Endometrial microvascular endothelial cells (primary cell): ENCODE data around the gene DNAH7. TPM values are rescaled to one million over a fixed set of nuclear protein-coding genes. Genes with fewer than 3 reads are reported as not detected.

ENCODE experiments used
- in situ Hi-C: cut with HindIII; loops from 2 replicates; pipeline ENCODE4 v1.10.0; 2017; ENCODE audit warnings: low sequenced_read_pairs, low pct_unique_long_range_greater_than_20kb; ENCODE audit errors: inconsistent ontology term
- total RNA-seq: library from RNA; depleted of rRNA; stranded (reverse); fragments of >200 nt; gene quantifications from one replicate; pipeline ENCODE4 v1.2.3, GENCODE V29; 2015; ENCODE audit errors: inconsistent ontology term

The DNAH7 gene
- not detected for total RNA-seq

DNA sequence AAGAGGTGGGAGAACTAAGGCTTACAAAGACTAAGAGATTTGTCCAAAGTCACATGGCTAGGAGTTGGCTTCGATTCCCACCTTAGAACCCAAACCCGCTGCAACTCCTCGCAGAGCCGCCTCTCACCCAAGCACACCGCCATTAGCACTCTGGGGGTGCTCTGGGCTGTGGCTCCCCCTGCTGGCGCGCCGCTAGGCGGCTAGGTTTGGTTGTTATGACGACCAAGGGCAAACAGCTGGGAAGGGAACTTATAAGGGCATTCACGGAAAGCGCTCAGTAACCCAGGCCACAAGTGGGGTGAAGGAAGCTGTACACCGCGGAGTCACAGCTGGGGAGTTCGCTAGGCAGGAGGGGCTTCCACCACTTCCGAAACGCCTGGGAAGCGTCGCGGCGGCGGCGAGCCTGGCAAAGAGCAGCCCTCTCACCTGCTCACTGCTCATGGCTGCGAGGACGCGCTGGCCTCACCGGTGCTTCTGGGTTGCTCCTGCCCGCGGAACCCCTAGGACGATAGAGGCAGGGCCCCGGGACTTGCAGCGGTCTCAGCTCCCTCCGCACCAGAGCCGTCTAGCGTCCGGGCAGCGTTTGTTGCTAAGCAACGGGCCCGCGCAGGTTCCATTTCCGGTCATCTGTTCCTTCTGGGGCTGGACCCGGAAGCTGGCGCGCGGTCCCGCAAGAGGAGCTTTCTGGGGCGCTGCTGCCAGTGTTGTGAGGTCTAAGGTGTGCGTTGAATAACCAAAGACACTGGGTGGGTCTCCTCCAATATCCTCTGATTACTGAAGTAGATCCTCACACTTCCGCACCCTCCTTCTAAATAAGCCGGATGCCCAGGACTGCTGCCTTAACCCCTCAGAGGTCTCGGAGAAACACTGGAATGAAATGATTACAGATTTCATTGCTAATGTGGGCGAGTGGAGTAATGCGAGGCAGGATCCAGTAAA lies at the start of gene DNAH7:
DNAH7 (minus strand) TSS at position 567 of the 939 bp plus-strand sequence; CDS start at position 441, 126 bp downstream.
- in situ Hi-C loops: no loop called here

GRCh38 chr2:196117214-196117705 lies 48.6 kb upstream of the DNAH7 start:
- in situ Hi-C loops: no loop called here

GRCh38 chr2:196113061-196113974 lies 44.7 kb upstream of the DNAH7 start:
- in situ Hi-C loops: no loop called here

DNA sequence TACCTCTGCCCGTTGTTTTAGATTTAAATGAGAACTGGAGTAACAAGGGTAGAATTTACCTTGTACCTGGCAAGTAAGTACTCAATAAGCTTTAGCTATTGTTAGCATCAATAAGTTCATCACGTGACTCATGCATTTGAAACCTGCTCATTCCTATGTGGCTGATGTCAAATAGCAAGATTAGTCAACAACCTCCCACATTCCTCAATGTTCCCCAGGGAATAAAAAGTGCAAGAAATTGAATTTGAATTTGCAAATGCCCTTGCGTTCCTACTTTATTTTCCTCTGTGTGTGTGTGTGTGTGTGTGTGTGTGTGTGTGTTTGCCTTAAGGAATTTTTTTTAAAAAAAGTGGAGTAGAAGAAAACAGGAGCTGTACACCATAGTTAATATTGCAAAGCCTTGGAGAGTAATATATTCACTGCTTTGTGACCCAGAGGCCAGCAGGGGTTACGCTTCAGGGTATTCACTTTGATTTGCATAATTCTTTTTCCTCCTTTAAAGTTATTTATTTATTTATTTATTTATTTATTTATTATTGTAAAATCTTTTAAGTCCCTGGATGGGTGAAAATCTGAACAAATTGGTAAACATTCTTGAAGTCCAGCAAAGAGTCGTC lies 43.9 kb upstream of the DNAH7 start:
- in situ Hi-C loops: no loop called here

DNA sequence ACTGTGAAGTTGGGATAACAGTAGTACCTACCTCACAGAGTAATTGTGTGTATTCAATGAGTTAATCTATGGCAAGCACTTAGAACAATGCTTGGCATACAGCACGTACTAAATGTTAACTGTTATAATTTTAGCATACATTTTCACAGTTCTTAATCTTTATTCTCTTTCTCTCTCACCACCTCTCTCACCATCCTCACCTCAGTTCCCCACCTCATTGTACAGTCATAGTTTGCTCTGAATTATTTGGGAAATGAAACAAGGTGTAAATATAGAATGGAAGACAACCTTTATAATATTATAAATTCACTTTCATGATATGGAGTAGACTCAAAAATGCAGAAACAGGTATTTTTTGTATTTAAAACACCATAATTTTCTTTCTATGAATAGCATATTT lies 40.0 kb upstream of the DNAH7 start:
- in situ Hi-C loops: no loop called here

- in situ Hi-C loops: no loop called here
Measured at GRCh38 chr2:196105951-196106350, 37.3 kb upstream of the DNAH7 start.

DNA sequence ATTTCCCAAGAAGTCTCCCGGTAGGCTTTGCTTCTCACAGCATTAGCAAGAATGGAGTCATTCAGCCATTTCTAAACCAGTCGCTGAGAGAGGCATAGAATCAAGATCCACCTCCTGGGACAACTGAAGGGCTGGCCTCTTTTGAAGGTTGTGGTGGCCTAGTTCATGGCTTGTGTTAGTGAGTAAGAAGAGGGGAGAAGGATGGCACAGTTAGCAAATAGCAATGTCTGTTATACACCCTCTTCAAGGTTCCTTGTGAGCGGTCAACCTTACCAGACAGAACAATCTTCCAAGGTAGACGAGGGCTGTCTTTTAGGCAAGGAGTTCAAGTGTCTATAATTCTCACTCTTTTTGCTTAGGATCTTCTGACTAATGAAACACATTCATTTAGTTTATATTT lies 35.4 kb upstream of the DNAH7 start:
- in situ Hi-C loops: no loop called here

GRCh38 chr2:196103626-196104025 lies 35.0 kb upstream of the DNAH7 start:
- in situ Hi-C loops: no loop called here

DNA sequence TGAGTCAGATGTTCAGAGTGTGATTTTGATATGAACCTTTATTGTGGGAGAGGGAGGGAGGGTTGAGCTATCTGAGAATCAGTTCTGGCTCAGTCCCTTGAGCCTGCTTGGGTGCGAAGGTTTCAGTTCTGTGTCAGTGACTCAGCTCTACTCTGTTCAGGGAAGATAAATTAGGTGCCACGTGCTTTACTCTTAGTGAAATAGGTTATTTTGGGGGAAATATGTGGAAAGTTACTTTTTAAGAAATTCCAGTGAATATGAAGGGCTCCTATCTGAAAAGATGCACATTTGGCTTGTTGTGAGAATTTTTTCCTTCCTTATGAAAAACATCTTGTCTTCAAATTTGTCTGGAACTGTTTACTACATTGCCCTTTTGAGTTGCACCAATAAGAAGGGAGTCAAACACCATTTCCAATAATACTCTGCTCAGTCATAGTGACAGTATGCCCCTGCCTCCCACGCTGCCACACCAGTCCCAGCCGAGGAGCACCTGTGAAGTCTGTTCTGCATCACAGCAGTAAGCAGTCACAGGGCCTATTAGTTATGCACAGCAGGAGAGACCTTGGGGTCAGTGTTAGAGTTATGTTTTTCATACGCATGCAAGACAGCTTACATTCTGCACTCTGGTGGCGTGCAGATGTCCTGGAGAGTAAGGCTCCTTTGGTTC lies 32.8 kb upstream of the DNAH7 start:
- in situ Hi-C loops: no loop called here

GRCh38 chr2:196099916-196100315 lies 31.3 kb upstream of the DNAH7 start:
- in situ Hi-C loops: loop anchor here (25.0 kb wide), 1 partner anchor 687 kb away; the partner anchor contains the start of gene GTF3C3

DNA sequence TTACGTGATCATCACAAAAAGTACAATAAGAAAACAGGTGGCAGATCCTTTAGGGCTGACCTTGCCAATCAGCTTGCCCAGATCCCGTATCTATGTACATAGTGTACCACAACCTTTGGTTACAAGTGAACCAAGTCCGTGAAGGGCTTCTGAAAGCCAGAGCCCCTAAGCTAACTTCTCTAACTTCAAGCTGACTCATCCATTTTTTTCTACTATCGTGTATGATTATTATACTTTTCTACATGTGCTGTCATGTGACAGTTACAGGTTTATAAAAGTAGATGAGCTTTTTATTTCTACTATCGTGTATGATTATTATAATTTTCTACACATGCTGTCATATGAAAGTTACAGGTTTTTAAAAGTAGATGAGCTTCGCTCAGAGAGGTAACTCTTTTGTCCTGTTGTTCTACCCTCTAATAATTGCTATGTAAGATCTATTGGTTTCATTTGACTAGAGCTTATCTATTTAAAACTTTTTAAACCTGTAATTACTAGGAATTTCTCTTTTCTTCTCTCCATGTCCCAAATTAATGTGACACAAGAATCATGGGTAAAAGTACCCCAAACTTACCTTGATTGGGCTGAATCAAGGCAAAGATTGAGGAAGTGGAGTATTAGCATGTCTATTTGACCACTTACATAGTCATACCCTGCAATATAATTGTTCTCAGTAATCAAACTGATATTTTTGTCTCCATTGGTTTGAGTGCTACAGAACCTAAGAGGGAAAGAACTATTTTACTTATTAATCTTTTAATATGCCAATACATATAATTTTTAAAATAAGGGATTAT lies 29.4 kb upstream of the DNAH7 start:
- in situ Hi-C loops: loop anchor here (25.0 kb wide), 1 partner anchor 689 kb away; the partner anchor contains the start of gene GTF3C3

GRCh38 chr2:196096982-196097745 lies 28.5 kb upstream of the DNAH7 start:
- in situ Hi-C loops: loop anchor here (25.0 kb wide), 1 partner anchor 690 kb away; the partner anchor contains the start of gene GTF3C3

DNA sequence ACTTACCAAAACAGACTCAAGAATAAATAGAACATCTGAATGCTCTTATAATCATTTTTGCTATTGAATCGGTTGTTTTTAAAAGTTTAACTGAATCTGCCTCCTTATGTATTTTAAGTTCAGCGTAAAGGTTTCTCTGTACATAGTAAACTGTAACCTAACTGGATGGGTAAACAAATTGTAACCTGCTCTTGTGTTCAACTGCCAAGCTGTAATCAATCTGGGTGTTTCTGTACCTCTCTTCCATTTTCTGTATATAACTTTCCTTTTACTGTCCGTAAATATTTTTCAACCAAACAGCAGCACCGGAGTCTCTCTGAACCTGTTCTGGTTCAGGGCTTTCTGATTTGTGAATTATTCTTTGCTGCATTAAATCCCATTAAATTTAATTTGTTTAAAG lies 27.6 kb upstream of the DNAH7 start:
- in situ Hi-C loops: loop anchor here (25.0 kb wide), 1 partner anchor 691 kb away; the partner anchor contains the start of gene GTF3C3

DNA sequence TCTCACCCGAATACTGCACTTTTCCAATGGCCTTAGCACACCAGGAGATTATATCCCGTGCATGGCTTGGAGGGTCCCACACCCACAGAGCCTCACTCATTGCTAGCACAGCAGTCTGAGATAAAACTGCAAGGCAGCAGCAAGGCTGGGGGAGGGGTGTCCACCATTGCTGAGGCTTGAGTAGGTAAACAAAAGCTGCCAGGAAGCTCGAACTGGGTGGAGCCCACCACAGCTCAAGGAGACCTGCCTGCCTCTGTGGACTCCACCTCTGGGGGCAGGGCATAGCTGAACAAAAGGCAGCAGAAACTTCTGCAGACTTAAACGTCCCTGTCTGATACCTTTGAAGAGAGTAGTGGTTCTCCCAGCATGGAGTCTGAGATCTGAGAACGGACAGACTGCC lies 20.8 kb upstream of the DNAH7 start:
- in situ Hi-C loops: loop anchor here (25.0 kb wide), 1 partner anchor 698 kb away; the partner anchor contains the start of gene GTF3C3

DNA sequence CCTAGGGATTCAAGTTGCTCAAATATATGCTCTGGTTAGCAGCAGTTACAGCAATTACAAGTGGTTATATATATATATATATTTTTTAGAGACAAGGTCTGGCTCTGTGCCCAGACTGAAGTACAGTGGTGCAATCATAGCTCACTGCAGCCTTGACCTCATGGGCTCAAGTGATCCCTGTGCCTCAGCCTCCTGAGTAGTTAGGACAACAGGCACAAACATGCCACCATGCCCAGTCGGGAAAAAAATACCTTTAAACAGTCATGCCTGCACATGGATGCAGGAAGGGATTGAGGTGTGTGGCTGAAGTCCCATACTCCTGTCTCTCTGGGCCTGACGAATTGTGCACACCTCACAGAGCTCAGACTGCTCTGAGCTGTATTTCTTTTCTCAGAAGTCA lies 19.6 kb upstream of the DNAH7 start:
- in situ Hi-C loops: loop anchor here (25.0 kb wide), 1 partner anchor 699 kb away; the partner anchor contains the start of gene GTF3C3

DNA sequence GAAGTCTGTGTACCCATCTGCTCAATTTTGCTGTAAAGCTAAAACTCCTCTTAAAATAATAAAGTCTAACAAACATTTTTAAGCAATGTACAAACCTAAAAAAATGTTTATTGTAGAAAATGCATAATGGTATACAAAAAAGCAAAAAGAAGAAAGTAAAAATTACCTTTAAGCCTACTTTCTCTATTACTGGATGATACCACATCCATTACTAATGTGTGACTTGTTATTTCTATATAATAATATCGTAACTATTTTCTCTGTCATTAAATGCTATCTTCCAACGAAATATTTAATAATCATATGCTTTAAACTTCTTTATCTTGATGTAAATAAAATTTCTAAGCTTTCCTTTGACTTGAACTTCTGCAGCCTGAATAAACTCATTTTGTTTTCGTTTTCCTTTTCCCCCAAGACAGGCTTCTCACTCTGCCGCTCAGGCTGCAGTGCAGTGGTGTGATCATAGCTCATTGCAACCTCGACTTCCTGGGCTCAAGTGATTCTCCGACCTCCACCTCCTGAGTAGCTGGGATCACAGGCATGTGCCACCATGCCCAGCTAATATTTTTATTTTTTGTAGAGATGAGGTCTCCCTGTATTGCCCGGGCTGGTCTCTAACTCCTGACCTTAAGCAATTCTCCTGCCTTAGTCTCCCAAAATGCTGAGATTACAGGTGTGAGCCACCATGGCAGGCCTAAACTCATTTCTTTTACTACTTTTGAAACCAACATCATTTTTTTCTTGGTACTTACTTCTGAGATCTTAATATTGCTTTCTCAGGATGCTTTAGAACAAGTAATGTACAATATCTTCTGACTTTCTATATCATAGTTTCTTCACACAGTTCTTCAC lies 18.1 kb upstream of the DNAH7 start:
- in situ Hi-C loops: loop anchor here (25.0 kb wide), 1 partner anchor 701 kb away; the partner anchor contains the start of gene GTF3C3
